Keratinocyte (primary cell): ENCODE measurements around the gene ATP5MC2.

Experiments
- CTCF ChIP-seq, 3 experiments: IDR thresholded peaks in 1 of 3; conservative IDR thresholded peaks in 1 of 3; optimal IDR thresholded peaks in 1 of 3; 2 replicates in 2 of 3; 3 replicates in 1 of 3; pipeline versions ENCODE3 to v1.5.1; 2011; ENCODE audit warnings: low read length in 3 of 3, mild to moderate bottlenecking in 3 of 3, moderate library complexity in 2 of 3, control low read depth in 1 of 3, inconsistent platforms in 1 of 3; ENCODE audit not compliant: insufficient read depth in 2 of 3; ENCODE audit errors: extremely low read depth in 1 of 3
- EZH2 ChIP-seq: IDR thresholded peaks from one replicate; pipeline ENCODE4 v1.6.1; 2012; ENCODE audit warnings: inconsistent platforms, mild to moderate bottlenecking, low read length, moderate library complexity

DNA sequence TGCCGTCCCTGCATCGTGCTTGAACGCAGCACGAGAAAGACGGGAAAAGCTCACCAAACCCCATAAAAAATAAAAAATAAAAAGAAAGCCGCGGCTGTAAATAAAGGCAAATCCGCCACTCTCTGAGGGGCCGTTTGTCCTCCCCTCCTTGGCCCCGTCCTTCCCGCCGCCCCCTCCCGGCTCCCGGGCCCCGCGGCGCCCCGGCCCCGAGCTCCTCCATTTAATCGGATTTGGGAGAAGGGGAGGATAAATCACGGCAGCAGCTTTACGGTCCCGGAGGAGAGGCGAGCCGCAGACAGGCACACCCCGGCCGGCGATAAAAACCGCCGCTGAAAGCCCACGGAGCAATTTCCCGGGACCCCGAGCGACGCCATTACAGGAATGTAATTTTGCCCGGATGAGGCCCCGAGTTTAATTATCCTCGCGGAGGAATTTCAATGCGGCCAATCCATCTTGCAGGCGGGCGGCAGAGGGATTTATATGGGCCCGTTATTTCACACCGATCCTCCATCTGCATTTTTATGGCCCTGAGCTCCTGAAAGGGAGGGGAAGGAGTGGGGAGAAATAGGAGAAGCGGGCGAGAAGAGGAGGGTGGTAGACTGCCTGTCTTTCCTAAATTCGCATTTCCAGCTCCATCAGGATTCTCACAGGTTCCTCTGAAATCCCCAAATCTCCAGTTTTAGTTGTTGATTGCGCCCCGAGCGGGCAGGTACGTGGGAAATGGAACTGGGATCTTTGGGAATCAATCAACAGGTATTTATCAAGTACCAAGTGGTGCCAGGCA lies 1.3 kb upstream of the ATP5MC2 start:
- no peak for TF ChIP-seq CTCF (optimal IDR thresholded peaks at IDR 0.05 in 1 of 3, IDR thresholded peaks at IDR 0.05 in 1 of 3, conservative IDR thresholded peaks at IDR 0.05 in 1 of 3; ENCODE audit: extremely low read depth in 1 of 3, insufficient read depth in 2 of 3, low read length in 3 of 3)
- no peak for TF ChIP-seq EZH2
